Urothelium cell line (cell line): ENCODE data around the gene ZNF100.
"Not testable (repeated sequence)": the region's sequence is repeated elsewhere in the genome, so short reads cannot be mapped to it uniquely, and the experiment has no call there.

ENCODE experiments used
- DNase-seq: peaks from one replicate; pipeline ENCODE4 v3.0.0; 2011; ENCODE audit warnings: low spot score, mixed read lengths
- FAIRE-seq: peaks from 2 replicates; lab custom pipeline; 2011; peaks lifted over from hg19 to GRCh38; lab: Jason Lieb, UNC

ZNF100 gene

DNA sequence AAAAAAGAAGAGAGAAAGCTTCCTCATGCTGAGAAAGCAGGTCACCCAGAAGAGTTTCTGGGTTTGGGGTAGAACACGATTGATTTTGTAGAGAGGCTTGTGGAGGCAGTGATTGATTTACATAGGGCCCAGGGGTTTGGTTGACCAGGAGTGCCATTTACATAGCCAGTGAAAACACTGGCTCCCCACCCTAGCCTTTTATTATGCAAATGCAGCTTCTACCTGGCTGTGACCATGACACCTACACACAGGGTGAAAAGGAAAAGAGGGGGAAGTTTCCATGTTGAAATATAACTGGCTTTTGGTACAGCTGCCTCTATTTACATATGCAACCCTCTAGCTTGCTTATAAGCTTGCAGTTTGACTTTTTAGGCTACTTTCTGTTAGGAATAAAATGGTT, 62.0 kb downstream of the ZNF100 start:
- no peak for DNase-seq
- FAIRE-seq = no peak

DNA sequence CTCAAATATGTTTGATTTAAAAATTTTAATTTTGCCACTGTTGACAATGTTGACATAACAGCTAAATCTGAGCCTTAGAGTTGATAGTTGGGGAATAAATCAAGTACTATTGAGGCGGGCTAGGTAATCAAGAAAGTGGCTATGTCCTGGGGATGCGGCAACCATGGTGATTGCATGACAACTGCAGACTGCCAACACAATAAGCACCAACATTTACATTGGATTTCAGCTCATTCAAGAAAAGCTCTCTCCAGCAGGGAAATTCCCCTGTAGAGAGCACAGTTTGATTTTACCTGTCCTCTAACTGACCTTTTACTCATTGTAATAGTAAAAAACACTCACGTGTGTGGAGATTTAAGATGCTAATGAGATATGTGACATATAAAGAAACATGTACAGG, 63.1 kb downstream of the ZNF100 start:
- FAIRE-seq (no peak), DNase-seq (no peak)

DNA sequence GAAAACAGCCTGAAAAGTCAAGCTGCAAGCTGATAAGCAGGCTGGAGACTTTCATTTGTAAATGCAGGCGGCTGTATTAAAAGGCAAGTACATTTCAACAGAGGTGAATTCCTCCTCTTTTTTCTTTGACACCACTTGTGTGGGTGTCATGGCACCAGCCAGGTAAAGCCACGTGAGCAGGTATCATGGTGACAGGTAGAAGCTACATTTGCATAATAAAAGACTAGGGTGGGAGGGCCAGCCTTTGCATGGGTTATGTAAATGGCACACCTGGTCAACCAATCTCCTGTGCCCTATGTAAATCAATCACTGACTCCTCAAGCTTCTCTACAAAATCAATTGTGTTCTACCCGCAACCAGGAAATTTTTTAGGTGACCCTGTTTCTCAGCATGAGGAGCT, 68.2 kb downstream of the ZNF100 start:
- DNase-seq = no peak
- no peak for FAIRE-seq

DNA sequence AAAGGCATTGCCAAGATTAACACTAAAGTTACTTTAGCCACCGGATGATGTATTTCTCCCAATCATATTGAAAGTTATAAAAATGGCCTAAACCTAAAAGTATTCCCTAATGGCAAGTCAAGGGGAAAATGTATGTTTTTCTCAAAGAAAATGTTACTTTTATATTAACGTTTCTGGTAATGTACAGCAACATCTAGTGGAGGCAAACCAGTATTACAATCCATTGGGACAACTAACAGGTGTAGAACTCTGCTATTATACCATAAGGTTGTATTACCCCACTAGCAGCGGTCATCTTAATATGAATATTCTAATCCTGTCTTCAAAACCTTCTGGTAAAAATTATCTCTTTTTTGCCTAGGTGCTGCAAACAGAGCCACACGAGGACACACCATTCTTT, 69.2 kb downstream of the ZNF100 start:
- FAIRE-seq = no peak
- no peak for DNase-seq

DNA sequence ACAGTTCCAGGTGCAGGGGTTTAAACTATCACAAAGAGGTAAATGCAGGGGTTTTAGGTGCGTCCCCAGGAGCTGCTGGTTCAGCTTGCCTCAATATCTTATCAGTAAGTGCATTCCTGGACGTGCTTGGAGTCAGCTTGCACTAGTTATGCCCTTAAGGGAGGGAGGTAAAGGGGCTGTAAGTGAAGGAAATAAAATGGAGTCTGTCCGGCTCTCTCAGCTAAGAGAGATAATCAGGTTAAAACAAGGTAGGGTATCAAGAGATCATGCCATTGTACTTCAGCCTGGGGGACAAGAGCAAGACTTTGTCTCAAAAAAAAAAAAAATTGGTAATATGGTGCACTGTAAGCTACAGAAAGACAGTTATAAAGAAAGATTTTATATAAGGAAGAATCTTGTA, 69.7 kb downstream of the ZNF100 start:
- DNase-seq (no peak), FAIRE-seq (no peak)

DNA sequence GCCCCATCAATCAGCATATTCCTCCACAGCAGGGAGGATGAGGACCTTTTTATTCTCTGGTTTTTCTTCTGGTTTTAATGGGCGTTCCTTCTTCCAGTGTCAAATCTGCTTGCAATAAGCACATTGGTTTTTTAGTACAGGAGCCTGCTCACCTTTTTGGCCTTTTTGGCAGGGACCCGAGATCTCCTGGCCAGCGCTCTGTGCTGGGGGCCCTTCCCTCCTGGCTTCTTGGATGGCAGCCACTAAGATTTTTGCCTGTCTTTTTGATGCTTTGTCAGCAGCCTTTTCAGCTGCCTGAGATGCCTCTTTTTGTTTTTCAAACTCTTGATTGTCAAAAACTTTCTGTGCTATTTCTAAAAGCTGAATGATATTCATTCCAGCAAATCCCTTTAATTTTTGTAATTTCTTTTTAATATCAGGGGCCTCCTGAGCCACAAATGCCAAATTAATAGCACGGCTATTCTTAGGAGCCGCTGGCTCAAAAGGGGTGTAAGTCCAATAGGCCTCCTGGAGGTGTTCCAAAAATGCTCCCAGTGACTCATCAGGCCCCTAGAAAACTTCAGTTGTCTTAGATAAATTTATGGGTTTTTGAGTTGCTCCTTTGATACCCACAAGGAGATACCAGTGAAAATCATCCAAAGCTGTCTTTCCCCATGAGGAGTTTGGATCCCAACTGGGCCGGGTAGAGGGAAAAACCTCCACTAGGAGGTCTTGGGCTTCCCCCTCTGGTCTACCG, 73.0 kb downstream of the ZNF100 start:
- DNase-seq (no peak), FAIRE-seq (no peak)

DNA sequence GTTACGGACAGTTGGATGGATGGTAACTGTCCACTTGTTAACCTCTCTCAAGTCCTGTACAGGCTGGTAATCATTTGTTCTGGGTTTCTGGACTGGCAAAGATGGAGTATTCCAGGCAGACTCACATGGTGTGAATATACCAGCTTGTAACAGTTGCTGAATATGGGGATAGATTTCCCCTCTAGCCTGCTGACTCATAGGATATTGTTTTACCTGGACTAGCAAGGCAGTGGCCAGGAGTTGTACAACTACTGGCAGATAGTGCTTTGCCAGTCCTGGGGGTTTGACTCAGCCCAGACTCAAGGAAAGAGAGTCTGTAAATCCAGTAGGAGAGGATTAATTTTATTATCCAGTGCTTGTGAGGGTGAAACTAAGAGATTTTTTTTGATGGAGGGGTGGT, 74.0 kb downstream of the ZNF100 start:
- FAIRE-seq = no peak
- no peak for DNase-seq

DNA sequence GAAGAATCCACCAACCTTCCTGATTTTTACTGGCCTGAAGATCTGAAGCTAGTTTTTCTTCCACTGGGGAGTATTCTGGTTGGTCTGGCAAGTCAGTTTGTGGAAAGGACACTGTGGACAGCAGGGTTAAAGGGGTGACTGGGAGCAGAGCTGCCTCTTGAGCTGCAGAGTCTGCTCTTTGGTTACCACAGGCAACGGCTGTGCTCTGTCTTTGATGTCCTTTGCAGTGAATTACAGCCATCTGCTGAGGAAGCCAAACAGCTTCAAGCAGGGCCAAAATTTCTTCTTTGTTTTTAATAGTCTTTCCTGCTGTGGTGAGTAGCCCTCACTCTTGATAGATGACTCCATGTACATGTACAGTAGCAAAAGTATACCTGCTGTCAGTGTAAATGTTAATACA, 75.7 kb downstream of the ZNF100 start:
- no peak for FAIRE-seq

DNA sequence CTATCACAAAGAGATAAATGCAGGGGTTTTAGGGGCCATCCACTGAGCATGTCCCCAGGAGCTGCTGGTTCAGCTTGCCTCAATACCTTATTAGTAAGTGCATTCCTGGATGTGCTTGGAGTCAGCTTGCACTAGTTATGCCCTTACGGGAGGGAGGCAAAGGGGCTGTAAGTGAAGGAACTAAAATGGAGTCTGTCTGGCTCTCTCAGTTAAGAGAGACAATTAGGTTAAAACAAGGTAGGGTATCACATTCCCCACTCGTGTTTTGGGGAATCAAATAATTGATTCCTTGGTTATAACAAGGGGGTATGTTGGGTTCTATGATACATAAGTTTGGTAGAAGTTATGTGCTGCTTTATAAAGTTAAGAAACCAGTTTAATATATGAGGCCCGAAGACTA, 78.9 kb downstream of the ZNF100 start:
- FAIRE-seq (no peak), DNase-seq (no peak)

More for the DNA sequence above, 75.7 kb downstream of the ZNF100 start:
- DNase-seq = no peak

DNA sequence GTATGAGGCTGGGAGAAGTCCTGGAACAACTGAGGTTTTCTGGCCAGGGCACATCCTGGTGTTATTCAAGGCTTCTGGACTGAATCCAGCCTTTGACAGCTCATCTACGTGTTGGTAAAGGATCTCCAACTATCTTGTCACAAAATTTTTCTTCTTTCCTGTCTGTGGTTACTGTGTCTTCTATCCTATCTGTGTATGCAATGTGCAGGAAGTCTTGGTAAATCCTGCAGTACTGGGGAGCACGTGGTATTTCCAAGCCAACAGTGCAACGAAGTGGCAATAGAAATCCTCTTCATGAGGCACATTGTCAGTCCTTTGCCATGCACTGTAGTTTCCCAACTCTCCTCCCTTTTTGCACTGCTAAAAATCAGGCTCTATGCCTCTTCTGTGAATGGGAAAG, 86.7 kb downstream of the ZNF100 start:
- no peak for DNase-seq
- FAIRE-seq = no peak

DNA sequence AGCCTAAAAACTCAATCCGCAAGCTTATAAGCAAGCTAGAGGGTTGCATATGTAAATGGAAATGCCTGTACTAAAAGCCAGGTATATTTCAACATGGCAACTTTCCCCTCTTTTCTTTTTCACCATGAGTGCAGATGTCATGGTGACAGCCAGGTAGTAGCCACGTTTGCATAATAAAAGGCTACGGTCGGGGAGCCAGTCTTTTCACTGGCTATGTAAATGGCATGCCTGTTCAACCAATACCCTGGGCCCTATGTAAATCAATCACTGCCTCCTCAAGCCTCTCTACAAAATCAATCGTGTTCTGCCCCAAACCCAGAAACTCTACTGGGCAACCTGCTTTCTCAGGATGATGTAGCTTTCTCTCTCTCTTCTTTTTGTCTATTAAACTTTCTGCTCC, 87.4 kb downstream of the ZNF100 start:
- no peak for FAIRE-seq
- no peak for DNase-seq

DNA sequence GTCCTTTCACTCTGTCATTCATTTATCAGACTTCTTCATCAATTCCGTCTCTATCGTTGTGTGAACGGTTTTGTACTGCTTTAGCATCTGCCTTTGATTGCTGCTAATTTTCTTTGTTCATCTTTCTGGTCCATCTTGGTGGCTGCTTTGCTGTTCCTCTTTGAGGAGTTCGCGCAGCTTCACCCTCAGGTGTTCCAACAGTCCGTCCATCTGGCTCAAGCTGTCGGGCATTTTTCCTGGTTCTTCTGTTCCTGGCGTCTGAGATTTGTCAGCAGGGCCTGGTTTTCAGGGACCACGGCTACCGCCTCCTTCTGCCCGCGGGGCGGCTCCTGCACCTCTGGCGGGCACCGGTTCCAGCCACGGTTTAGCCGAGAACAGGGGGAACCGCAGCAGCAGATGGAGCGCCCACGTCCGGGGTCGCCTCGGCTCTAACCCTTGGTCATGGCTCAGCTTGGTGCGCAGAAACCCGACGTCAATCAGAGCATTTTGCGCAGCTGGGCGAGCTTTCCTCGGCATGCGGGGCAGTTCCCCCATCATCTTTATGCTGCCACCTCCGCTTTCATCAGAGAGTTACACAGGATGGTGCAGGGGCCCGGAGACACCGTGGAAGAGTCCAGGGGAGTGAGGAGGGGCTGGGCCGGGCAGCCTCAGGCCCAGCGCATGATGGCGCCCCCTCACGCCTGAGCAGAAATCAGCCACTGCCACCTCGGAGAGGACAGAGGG, 89.5 kb downstream of the ZNF100 start:
- no peak for DNase-seq
- no peak for FAIRE-seq

DNA sequence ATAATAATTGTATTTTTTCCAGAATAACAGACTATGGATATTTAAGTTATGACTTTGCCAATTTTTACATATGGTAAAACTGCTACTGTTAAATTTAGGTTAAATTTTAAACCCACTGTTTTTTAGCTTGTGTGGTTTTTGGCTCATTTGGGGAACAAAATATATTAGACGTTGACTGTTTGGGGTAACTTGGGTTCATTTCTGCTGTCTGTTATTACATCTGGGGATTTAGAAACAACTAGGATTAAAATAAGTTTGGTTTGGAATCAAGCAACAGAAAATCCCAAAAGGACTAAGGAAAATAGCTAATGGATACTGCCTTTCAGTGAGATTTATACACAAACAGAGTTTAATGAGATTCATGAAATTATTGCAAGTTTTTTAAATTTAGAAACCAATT, 92.9 kb downstream of the ZNF100 start:
- DNase-seq (no peak), FAIRE-seq (no peak)

DNA sequence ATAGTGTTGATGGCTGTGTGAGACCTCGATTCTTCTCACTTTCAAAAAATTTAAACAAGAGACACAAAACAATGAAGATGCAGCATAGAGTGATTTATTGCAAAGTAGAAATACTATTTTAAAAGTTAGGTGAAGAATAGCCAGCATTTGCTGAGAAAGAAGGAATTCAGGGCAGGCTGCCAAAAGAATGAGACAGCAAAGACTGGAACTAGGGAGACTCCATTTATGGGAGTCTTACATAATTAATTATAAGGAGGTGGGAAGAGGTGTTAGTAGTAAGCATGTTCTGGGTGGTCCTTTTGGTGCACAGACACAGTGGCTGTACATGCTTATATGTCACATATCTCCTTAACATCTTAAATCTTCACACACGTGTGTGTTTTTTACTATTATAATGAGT, 93.9 kb downstream of the ZNF100 start:
- FAIRE-seq, DNase-seq: not testable (repeated sequence)
